EL (cell line): ENCODE measurements around the gene UVRAG.

Experiments
- DNase-seq: peaks from one replicate; pipeline ENCODE4 v3.0.0-alpha.2; 2016

UVRAG gene

DNA sequence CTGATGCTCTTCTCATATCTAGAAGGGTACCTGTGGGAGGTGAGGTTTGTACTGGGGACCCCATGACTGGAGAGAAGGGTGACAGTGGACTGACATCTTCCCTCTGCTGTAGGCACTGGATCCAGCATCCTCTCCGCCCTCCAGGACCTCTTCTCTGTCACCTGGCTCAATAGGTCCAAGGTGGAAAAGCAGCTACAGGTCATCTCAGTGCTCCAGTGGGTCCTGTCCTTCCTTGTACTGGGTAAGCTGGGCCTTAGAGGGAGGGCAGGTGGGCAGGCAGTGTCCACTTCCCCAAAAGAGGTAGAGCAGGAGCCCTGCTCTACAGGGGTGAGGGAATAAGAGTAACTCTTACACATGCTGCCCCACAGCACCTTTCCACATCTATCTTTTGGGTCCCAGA lies 30.5 kb upstream of the UVRAG start:
- DNase-seq = no peak

DNA sequence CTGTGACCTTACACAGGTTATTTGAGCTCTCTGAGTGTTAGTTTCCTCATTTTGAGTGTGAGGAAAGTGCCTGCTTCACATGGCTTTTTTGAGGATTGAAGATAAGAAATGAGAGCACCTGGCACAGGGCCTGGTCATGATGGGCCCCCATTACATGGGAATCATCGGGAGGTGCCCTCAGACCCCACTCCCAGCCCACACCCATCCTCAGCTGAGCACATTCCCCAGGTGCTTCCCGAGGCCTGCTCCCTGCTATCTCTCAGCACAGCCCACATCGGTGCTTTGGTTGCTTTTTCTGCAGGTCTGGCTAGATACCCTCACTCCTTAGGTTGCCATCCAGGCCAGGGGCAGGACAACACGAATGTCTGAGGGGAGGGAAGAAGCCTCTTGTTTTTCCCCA lies 29.8 kb upstream of the UVRAG start:
- DNase-seq = no peak

DNA sequence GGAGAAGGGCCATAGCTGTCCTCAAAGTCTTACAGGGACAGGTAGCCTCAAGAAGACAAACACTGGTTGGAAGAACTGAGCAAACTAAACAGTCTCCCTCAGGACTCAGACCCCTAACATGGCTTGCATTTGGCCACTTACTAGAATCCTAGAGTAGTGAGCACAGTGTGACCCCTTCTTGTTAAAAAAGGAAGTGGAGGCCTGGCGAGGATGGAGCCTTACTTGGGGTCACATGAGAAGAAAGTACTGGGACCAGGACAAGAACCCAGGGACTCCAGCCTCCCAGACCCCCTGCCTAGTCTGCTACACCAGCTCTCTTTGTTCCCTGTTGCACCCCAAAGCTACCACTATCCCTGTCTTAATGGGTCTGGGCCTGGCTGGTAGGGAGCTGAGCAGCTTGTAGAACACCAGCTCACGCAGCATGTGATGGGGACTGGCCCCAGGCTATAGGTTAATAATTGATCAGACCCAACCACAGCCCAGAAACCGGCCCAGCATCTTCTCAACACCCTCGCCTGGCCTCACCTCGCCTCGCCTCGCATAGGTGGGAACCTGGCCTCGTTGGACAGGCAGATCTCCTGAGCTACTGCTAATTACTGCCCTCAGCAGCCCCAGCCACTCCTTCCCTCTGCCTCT lies 28.8 kb upstream of the UVRAG start:
- DNase-seq = no peak

DNA sequence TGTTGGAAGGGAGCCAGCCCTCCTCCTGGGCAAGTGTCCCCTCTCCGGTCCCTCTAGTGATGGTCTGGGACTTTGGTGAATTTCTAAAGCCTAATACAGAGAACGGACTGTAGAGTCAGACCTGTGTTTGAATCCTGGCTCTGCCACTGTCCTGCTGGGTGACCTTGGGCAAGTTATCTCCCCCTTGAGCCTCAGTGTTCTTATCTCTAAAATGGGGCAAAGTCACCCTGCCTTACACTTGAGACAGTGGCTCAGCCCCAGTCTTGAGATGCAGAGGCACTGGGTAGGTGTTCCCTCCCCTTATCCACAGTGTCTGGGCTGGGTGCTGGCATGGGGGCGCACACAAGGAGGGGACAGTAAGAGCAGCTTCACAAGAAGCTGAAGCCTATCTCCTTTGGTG lies 25.5 kb upstream of the UVRAG start:
- no peak for DNase-seq

DNA sequence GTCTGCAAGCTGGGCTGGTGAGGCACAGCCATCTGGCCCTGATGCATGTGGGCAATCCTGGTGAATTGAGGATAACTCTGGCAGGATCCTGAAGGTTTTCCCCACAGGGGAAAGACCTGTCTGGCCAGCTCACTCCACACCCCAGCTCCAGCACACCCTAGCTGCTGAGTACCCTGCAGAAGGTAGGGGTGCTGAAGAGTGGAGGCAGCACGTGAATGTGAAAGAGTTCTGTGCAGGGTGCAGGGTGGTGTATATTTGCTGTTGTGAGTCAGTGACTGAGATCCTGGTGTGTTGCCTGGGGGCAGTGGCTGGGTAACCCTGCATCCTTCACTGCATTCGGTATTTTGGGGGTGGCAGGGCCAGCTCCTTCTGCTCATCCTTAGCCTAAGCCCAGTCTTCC lies 24.0 kb upstream of the UVRAG start:
- peak; percentile 57 for DNase-seq

DNA sequence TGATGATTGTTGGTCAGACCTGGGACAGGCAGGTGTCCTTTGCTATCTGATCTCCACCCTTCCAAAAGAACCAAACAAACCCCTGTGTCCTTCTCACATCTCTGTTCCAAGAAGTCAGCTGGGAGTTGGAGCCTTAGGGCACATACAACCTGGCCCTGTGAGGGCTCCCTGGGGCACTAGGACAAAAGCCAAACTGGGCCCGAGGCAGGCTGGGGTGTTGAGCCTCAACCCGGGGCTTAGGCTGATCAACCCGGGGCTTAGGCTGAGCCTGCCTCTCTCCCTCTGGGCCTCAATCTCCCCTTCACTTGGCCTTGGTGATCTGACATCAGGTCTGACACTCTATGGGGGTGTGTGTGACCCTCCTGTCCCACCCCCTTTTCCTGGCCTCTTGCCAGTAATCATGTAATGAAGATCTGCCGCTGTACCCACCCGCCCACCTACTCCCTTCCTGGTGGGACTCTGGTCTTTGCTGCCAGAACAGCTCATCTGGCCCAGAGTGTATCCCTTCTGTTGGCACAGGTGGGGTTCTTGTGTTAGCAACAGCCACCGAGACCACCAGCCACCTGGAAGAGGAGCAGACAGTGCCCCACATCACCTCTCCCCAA lies 22.8 kb upstream of the UVRAG start:
- no peak for DNase-seq

DNA sequence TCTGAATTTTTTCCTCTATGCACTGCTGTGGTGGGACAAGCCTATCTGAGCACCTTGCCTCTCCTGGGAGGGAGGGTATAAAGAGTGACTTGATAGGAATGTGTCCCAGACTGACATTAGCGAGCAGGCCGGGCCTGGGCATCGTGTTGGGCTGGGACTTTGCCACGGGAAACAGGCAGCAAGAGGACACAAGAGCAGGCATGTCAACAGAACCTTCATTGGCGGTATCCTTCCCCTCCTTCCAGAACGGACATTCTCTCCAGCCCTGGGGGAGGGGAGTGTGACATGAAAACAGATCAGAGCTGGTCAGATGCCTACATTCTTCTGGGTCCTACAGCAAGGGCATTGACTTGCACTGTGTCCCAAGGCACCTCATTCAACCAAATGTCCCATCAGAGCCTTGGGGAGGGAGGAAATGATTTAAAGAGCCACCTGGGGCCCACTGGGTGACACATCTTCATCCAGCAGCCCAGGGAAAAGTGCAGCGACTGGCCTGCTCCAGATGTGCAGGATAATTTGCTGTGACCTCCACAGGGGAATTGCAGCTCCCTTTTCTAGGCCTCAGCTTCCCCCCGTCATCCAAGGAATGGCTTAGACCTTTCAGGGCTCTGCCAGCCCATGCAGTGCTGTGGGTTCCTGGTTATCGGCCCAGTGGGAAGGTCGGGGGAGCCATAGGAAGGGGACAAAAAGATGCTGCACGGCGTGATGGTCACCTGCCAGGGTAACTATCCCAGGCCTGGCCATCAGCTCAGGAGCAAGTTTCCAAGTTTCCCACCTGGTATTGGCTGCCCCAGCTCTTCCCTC lies 21.8 kb upstream of the UVRAG start:
- no peak for DNase-seq

DNA sequence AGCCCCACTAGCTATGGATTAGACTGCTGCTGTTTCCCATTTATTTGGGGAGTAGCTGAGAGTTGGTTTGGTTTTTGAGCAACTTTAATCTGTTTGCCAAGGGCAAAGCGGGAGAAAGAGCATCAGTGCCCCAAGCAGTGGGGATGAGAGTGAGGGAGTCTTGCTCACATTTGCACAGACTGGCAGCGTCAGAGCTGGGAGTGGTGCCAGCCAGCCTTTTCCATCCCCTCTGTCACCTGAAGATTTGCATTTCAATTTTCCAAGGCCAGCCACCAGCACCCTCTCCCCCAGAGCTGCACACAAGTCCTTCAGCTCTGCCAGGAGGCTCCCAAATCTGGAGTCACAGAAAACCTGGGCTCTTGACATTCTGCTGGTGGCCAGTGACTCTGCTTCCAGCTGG lies 21.0 kb upstream of the UVRAG start:
- DNase-seq = no peak

DNA sequence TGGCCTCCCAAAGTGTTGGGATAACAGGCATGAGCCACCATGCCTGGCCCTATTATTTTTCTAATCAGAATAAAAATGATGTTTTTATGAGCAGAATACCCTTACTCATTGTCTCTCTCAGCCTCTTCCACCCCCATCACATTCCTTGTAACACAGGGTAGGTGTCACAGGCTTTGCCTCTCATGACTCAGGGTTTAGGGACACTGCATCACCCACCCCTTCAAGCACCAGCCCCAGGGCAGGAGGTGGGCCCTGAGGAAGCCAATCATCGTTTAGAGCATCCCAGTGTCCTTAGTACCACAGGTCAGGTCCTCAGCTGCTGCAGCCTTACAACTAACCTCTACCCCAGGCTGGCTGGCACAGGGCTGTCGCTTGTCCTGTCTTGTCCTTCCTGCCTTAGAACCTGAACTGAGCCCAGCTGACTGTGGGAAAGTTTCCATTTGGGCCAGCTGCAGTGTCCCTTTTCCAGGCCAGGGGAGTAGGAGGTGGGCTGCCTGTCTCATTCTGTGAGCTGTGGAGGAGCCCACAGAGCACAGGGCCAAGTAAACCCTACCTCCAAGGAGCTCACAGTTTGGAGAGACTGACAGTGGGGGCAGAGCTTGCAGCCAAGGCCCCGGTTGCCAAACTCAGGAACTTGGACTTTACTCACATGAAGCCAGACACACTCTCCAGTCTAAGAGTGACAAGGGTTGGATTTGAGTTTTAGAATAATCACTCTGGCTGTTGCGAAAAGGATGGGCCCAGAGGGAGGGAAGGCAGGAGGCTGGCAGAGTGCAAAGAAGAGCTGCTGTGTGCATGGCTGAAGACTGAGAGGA lies 19.5 kb upstream of the UVRAG start:
- peak; percentile 45 for DNase-seq

DNA sequence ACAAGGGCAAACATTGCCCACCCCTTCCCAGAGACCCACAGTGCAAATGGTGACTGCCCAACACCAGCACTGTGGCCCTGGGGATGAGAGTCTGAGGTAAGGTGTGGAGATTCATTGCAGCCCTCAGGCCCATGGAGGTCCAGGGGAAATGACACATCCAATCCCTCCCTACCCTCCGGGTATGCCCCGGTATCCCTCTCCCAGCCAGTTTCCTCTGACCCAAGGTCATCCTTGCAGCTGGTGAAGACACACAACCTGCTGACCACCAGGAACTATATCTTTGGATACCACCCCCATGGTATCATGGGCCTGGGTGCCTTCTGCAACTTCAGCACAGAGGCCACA lies 18.9 kb upstream of the UVRAG start:
- DNase-seq = peak; percentile 46

DNA sequence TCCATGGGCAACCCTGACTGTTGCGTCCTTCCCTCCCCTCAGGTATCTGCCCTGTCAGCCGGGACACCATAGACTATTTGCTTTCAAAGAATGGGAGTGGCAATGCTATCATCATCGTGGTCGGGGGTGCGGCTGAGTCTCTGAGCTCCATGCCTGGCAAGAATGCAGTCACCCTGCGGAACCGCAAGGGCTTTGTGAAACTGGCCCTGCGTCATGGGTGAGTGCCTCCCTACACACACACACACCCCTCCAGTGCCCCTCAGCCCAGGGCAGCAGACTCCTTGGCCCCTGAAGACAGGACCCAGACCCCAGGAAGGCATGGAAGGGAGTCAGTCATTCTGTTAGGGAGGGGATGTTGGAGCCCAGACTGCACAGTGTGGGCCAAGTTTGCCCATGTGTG lies 17.9 kb upstream of the UVRAG start:
- no peak for DNase-seq

DNA sequence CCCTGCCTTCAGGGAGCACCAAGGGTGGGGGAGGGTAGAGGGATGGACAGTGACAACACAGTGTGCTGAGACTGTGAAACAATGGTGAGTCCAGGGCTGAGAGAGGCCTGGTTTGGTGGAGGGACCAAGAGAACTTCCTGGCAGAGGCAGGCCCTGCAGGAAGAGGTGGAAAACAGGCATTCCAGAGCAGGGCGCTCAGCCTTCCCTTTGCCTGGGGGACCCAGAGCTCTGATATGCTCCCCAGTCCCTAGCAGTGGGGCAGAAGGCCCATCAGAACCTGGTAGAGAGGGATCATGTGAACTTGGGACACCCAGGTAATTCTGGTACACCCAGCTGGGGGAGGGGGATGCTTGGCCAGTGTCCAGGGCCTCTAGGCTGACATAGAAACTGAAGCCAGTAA lies 17.2 kb upstream of the UVRAG start:
- peak; percentile 79 for DNase-seq

DNA sequence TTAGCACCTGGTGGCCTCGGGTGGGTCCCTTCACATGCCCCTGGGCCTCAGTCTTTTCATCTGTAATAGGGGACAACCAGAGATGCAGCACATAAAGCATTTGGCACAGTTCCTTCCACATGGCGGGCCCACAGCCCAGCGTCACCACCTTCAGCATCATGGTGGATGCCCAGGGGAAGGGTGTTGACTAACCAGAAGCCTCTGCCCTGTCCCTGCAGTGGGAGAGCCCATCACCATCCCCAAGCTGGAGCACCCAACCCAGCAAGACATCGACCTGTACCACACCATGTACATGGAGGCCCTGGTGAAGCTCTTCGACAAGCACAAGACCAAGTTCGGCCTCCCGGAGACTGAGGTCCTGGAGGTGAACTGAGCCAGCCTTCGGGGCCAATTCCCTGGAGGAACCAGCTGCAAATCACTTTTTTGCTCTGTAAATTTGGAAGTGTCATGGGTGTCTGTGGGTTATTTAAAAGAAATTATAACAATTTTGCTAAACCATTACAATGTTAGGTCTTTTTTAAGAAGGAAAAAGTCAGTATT lies 14.8 kb upstream of the UVRAG start:
- no peak for DNase-seq

DNA sequence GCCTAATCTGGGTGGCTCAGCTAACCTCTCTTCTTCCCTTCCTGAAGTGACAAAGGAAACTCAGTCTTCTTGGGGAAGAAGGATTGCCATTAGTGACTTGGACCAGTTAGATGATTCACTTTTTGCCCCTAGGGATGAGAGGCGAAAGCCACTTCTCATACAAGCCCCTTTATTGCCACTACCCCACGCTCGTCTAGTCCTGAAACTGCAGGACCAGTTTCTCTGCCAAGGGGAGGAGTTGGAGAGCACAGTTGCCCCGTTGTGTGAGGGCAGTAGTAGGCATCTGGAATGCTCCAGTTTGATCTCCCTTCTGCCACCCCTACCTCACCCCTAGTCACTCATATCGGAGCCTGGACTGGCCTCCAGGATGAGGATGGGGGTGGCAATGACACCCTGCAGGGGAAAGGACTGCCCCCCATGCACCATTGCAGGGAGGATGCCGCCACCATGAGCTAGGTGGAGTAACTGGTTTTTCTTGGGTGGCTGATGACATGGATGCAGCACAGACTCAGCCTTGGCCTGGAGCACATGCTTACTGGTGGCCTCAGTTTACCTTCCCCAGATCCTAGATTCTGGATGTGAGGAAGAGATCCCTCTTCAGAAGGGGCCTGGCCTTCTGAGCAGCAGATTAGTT lies 14.2 kb upstream of the UVRAG start:
- DNase-seq = no peak

DNA sequence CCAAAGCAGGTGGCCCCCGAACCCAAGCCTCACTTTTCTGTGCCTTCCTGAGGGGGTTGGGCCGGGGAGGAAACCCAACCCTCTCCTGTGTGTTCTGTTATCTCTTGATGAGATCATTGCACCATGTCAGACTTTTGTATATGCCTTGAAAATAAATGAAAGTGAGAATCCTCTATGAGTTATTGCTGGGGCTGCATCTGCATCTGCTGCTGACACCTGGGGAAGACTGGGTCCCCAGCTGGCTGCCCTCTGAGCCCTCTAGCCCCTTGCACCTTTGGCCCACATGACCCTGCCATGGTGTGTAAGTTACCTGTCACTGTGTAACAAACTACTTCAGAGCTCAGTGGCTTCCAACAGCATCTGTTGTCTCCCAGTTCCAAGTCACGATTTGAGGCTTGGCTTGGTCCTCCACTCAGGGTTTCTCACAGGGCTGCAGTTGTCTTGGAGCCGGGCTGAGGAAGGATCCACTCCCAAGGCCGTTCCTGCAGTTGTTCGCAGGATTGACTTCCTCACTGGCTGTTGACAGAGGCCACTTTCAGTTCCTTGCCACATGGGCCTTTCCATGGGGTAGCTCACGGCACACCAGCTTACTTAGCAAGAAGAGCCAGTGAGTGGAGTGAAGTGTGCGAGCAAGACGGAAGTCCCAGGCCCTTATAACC lies 13.5 kb upstream of the UVRAG start:
- DNase-seq = no peak

DNA sequence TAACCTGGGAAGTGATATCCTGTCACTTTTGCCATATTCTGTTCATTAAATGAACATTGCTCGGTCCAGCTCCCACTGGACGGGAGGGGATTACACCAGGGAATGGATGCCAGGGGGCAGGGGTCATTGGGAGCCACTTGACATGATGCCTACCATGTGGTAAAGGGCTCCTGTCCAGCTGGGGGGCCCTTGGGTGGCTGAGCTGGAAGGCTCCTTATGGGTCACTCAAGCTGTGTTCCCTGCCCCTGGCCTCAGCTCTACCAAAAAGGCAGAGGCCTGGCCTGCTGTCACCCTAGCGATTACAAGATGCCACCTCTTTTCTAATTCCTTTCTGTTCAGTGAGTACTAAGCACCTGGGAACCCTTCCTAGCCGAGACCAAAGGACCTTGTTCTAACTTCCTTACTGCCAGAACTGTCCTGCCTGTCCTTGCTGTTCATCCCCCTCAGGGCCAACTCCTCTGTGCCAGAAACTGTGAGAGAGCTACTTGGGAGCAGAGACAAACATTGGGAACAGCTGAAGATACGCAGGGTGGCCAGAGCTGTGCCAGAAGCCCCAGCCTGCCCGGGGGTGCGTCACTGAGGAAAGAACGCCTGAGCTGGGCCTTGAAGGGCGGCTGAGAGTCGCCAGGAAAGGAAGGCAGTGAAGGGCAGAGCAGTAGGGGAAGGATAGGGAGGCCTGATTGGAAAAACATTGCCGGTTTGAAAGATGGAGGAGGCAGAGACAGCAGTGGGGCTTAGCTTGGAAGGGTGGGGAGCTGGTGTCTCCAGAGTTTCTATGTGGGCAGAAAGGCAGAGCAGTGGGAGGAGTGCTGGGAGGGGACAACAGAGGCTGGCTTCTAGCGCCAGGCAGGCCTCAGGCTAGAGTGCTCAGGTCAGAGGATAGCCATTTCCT lies 12.7 kb upstream of the UVRAG start:
- DNase-seq = no peak

DNA sequence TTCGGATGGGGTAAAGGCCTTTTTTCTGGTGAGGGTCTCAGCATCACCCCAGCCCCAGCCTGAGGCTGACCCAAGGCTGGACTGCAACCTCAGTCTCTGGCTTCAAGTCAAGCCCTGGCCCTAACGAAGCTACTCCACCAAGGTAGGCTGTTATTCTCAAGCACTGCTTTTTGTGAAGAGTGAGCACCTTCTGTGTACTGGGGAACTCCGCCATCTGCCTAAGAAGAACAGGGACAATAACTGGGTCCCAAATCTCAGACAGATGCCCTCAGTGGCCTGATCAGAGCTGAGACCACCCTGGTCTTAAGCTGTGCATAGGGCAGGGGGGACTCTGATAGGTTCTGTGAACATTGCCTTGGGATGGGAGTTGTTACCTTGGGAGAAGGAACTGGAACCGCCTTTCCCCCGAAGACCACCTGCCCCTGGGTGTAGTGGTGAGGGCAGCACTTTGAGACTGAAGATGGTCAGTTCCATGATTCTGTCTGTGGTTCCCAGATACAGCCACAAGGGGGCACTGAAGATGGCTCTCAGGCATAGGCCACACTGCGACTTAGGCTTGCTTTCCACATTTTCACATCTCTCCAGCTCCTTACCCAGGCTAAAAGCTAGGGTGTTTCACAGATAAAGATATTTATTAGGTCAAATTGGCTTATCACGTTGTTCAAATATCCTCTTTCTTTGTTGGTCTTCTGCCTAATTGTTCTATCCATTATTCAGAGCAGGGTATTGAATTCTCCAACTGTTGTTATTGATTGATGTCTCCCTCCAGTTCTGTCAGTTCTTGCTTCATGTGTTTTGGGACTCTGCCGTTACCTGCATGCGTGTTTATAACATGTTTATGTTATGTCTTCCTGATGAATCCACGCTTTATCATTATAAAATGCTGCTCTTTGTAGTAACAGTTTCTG lies 11.8 kb upstream of the UVRAG start:
- DNase-seq = peak; percentile 71

DNA sequence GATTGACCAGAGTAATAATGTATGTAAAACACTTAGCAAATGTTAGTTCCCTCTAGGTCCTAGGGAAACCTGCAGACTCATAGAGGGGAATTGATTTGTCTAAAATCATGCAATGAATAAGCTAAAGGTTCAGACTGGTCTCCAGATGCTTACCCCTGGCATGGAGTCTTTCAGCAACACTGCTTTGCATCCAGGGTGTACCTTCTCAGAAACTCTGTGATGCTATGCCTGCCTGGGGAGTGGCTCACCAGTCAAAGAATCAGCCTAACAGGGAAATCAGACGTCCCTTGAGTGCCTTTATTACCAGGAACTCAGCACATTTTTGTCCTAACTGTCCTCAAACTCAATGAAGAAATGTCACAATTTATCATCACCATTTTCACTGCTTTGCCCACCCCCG lies 5.9 kb upstream of the UVRAG start:
- no peak for DNase-seq

DNA sequence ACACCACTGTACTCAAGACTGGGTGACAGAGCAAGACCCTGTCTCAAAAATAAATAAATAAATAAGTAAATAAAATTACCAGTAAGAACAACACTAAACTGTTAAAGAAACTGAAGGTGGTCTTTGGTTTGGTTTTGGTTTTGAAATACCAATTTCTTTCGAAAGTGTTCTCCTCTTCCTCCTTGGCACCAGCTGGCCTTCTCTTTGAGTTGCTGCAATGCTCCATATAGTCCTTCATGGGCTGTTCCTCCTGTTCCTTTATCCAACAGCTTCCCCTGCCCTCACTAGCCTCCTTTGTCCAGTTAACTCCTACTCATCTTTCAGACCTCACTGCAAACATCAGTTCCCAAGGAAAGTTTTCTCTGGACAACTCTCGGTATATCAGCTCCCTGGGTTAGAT lies 5.0 kb upstream of the UVRAG start:
- DNase-seq = no peak
